GM12878 (cell line): ENCODE data around the gene MCTP2. TPM values are rescaled to one million over a fixed set of nuclear protein-coding genes. Genes with fewer than 3 reads are reported as not detected.

Experiments used
- ATAC-seq: fragments of 200-7000 bp; cut with Tn5 transposase; 3 replicates; pipeline ENCODE4 v1.9.1; 2020; ENCODE audit warnings: mild to moderate bottlenecking, moderate library complexity
- BruUV-seq: library from RNA; stranded (reverse); fragments of 400-500 nt; replicated peaks from 2 replicates; lab custom pipeline; 2021; lab: Mats Ljungman, UMichigan
- CTCF ChIA-PET: fragments of 300-600 bp; sonication (Branson Sonifier 250); formaldehyde crosslinking; extraction: SDS; loops from one replicate; lab custom pipeline; 2021; ENCODE audit warnings: inconsistent platforms; lab: Yijun Ruan, JAX
- POLR2A ChIA-PET: fragments of 350-600 bp; formaldehyde crosslinking; extraction: SDS; loops from one replicate; lab custom pipeline; 2021; ENCODE audit warnings: inconsistent platforms; lab: Charles Lee
- RAD21 ChIA-PET: fragments of 300-600 bp; sonication (Branson Sonifier 250); formaldehyde crosslinking; loops from one replicate; lab custom pipeline; 2023; ENCODE audit warnings: antibody characterized with exemption; ENCODE audit not compliant: unreplicated experiment; lab: Charles Lee
- SMC1A ChIA-PET: fragments of 300-600 bp; sonication (Branson Sonifier 250); formaldehyde crosslinking; loops from one replicate; lab custom pipeline; 2023; ENCODE audit not compliant: unreplicated experiment, uncharacterized antibody; lab: Charles Lee
- DNase-seq: peaks from one replicate; pipeline ENCODE4 v3.0.0-alpha.2; 2011; ENCODE audit warnings: low read depth, low spot score
- FAIRE-seq: peaks from 3 replicates; lab custom pipeline; 2011; peaks lifted over from hg19 to GRCh38; lab: Jason Lieb, UNC
- H2AFZ ChIP-seq: 2 replicates; pipeline ENCODE4 v1.6.0; 2011; ENCODE audit warnings: low read depth, low read length, control low read depth; ENCODE audit not compliant: control insufficient read depth
- H3K27ac ChIP-seq: 2 replicates; pipeline ENCODE4 v1.5.1; 2011; ENCODE audit warnings: control low read depth; ENCODE audit not compliant: control insufficient read depth, insufficient read depth
- H3K27me3 ChIP-seq, 2 experiments: replicated peaks in 1 of 2; 2 replicates each; pipeline versions ENCODE4 v1.6.0 to v1.6.1; 2011; ENCODE audit warnings: low read length in 1 of 2; ENCODE audit not compliant: control insufficient read depth in 2 of 2, insufficient read depth in 2 of 2
- H3K36me3 ChIP-seq, 2 experiments: 2 replicates each; pipeline ENCODE4 v1.5.1; 2011; ENCODE audit warnings: low read length in 1 of 2; ENCODE audit not compliant: control insufficient read depth in 2 of 2, insufficient read depth in 2 of 2
- H3K4me1 ChIP-seq: 2 replicates; pipeline ENCODE4 v1.6.1; 2011; ENCODE audit warnings: mild to moderate bottlenecking, low read length, moderate library complexity, mixed read lengths; ENCODE audit not compliant: control insufficient read depth, insufficient read depth
- H3K4me2 ChIP-seq: 2 replicates; pipeline ENCODE4 v1.6.0; 2011; ENCODE audit warnings: control low read depth; ENCODE audit not compliant: control insufficient read depth, insufficient read depth
- H3K4me3 ChIP-seq: fragments of 200-600 bp; sonication (generic); 2 replicates; pipeline ENCODE4 v1.5.1; 2016
- H3K79me2 ChIP-seq: 2 replicates; pipeline ENCODE4 v1.6.0; 2011; ENCODE audit warnings: low read length; ENCODE audit not compliant: control insufficient read depth, insufficient read depth
- H3K9ac ChIP-seq: 2 replicates; pipeline ENCODE4 v1.8.0; 2011; ENCODE audit warnings: low read length, control low read depth, mixed read lengths; ENCODE audit not compliant: control insufficient read depth, insufficient read depth
- H3K9me3 ChIP-seq: replicated peaks from 3 replicates; pipeline ENCODE4 v1.5.1; 2011; ENCODE audit warnings: mild to moderate bottlenecking, low read length; ENCODE audit not compliant: control insufficient read depth, insufficient read depth
- H4K20me1 ChIP-seq: 2 replicates; pipeline ENCODE4 v1.6.0; 2011; ENCODE audit not compliant: control insufficient read depth, insufficient read depth
- MTA3 ChIP-seq: IDR thresholded peaks from 2 replicates; pipeline ENCODE4 v1.6.1; 2012; ENCODE audit warnings: low read length, inconsistent platforms, borderline replicate concordance
- RAD51 ChIP-seq: fragments of 450-650 bp; IDR thresholded peaks from 2 replicates; pipeline ENCODE4 v1.6.1; 2016; ENCODE audit warnings: moderate library complexity, mild to moderate bottlenecking, inconsistent platforms
- ZBTB33 ChIP-seq: fragments of 450-650 bp; IDR thresholded peaks from 2 replicates; pipeline ENCODE4 v1.6.1; 2017; ENCODE audit warnings: mild to moderate bottlenecking
- ZNF207 ChIP-seq: fragments of 450-650 bp; IDR thresholded peaks from 2 replicates; pipeline ENCODE4 v1.6.1; 2014; ENCODE audit warnings: antibody characterized with exemption, mild to moderate bottlenecking, borderline replicate concordance
- WGBS: methylation state at CpG from one replicate; pipeline ENCODE4 v1.1.6; 2016; ENCODE audit warnings: low lambda C conversion rate; ENCODE audit not compliant: insufficient replicate concordance, insufficient coverage; ENCODE audit errors: missing lambda C conversion rate; 5-methylcytosine and 5-hydroxymethylcytosine counted together
- in situ Hi-C: fragments of 300-500 bp; cut with MboI; formaldehyde crosslinking; loops from 9 replicates; pipeline ENCODE4 v1.14.3; 2018; ENCODE audit warnings: mixed read lengths
- intact Hi-C: fragments of 100-400 bp; cut with micrococcal nuclease; formaldehyde crosslinking; loops from one replicate; pipeline ENCODE4 v1.14.2; 2022; ENCODE audit not compliant: unreplicated experiment
- polyA plus RNA-seq, 11 experiments: library from polyadenylated mRNA; depleted of rRNA in 4 of 11; unstranded in 6 of 11; stranded (reverse) in 5 of 11; fragments of >200 nt; fragmentation: Nextera tagmentation in 4 of 11; fragmentation: Illumina TruSeq in 1 of 11; extraction: Ambion mirVana in 4 of 11; extraction: Trizol in 1 of 11; gene quantifications; 1 replicate in 1 of 11; 2 replicates in 10 of 11; pipeline versions ENCODE4 v1.2.1 to v1.2.3, GENCODE V29; 2011 to 2016; ENCODE audit warnings: inconsistent platforms in 2 of 11, missing spikeins in 2 of 11, low read depth in 1 of 11
- total RNA-seq, 4 experiments: library from RNA; depleted of rRNA in 3 of 4; stranded (reverse); fragments of >200 nt in 3 of 4; fragmentation: Illumina TruSeq in 1 of 4; extraction: Trizol in 1 of 4; gene quantifications; 2 replicates each; pipeline versions ENCODE4 v1.2.1 to v1.2.3, GENCODE V29; 2013 to 2021

The MCTP2 gene
- total and polyA plus RNA-seq, 10 of the 15 experiments (the other 5 are each of a cell fraction or from before 2014, with no cell fraction given), result 0.24 to 48.5 (median 0.88) TPM

GRCh38 chr15:94385441-94385840 lies 154.1 kb downstream of the MCTP2 start:
- DNase-seq, result no peak

More at GRCh38 chr15:94385441-94385840, 154.1 kb downstream of the MCTP2 start:
- Histone ChIP-seq H3K9ac (no peak overlapping the region), H4K20me1 (no peaks in the 10 kb centered on the region), H3K79me2 (no peaks in the 10 kb centered on the region), H3K4me1 (peaks cover 4% of the 10 kb centered on the region; the same call in 1 of the 2 replicates), H3K27ac (no peak overlapping the region), H2AFZ (no peak overlapping the region), H3K4me3 (no peak overlapping the region), H3K36me3 (no peaks in the 10 kb centered on the region), H3K9me3 (no peaks in the 10 kb centered on the region)
- POLR2A ChIA-PET, result no interaction called here
- in situ Hi-C loops, result no loop called here
- RAD21 ChIA-PET, result no interaction called here
- SMC1A ChIA-PET, result interaction anchor here (0.9 kb wide), 1 partner anchor 11 kb away, joined by 3 read pairs; no protein-coding TSS in a partner anchor
- no peak for ATAC-seq
- intact Hi-C loops, result no loop called here
- CTCF ChIA-PET, result no interaction called here
- TF ChIP-seq ZNF207 (no peak), MTA3 (no peak), RAD51 (no peak), ZBTB33 (no peak)
- TF ChIP-seq, all 136 proteins: peak for 0
- no peak for FAIRE-seq
- BruUV-seq, result no TSS peak
- Histone ChIP-seq H3K27me3 (no peaks in the 10 kb centered on the region), H3K4me2 (no peak overlapping the region)
- WGBS, result 24% methylated on average over 4 of the region's 4 CpGs
